DLD1 (cell line): ENCODE results near the gene CYCS.

Experiments
- in situ Hi-C: cut with HindIII; loops from 2 replicates; pipeline ENCODE4 v1.10.0; 2017; ENCODE audit warnings: low sequenced_read_pairs

Gene CYCS

DNA sequence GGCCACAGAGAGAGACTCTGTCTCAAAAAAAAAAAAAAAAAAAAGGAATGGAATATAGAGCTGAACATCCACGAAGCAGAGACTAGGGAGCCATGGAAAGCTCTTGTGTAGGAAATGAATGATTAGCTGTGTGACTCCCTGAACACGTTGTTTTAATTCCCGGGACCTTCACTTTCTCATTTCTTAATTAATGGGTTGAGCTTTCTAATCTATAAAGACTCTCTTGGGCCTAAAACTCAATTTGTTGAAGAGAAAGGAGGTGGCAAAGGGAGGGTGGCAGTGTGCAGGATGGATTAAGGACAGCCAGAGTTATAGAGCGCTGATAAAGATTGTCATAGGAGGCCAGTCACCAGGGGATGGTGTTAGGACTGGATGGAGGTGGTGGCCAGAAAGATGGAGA, 48.0 kb downstream of the CYCS start:
- in situ Hi-C loops: loop anchor here (25.0 kb wide), 1 partner anchor 265 kb away; no protein-coding TSS in a partner anchor

DNA sequence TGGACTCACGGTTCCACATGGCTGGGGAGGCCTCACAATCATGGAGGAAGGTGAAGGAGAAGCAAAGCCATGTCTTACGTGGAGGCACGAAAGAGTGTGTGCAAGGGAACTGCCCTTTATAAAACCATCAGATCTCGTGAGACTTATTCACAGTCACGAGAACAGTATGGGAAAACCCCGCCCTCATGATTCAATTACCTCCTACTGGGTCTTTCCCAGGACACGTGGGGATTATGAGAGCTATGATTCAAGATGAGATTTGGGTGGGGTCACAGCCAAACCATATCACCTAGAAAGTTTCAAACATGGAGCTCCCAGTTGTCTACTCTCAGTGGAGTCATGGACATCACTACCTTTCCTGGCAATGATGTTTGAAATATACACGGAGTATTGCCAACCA, 49.6 kb downstream of the CYCS start:
- in situ Hi-C loops: loop anchor here (25.0 kb wide), 1 partner anchor 263 kb away; no protein-coding TSS in a partner anchor

DNA sequence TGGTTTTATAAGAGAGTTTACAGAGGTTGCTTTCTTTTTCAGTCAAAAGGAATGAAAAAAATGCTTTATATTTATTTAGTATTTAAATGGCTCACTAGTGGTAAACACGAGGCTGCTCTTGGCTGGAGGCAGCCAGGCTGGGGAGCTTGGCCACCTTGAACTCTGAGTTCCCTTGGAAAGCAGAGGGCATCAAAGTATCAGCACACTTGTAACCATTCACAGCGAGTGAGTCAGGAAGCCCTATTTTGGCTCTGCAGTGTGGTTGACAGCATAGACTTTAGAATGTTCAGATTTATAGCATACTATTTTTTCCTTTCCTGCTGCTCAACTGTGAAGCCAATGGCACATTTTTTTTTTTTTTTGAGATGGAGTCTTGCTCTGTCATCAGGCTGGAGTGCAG, 51.6 kb downstream of the CYCS start:
- in situ Hi-C loops: no loop called here
